Trophoblast cell (in vitro differentiated cells and primary cell): ENCODE data around the gene DMXL1.
"Not testable (repeated sequence)": the region's sequence is repeated elsewhere in the genome, so short reads cannot be mapped to it uniquely, and the experiment has no call there.

Experiments
- DNase-seq, 2 donors: peaks; one replicate each; pipeline ENCODE4 v3.0.0-alpha.2; 2016
- H2AFZ ChIP-seq: 2 replicates; pipeline ENCODE4 v1.6.1; 2013; ENCODE audit warnings: low read length, moderate library complexity, mild to moderate bottlenecking; ENCODE audit not compliant: insufficient read depth, poor library complexity
- H2AK5ac ChIP-seq: 2 replicates; pipeline ENCODE4 v1.6.1; 2013; ENCODE audit warnings: mild to moderate bottlenecking, low read length
- H2BK120ac ChIP-seq: 2 replicates; pipeline ENCODE4 v1.6.1; 2013; ENCODE audit warnings: low read length, mild to moderate bottlenecking, moderate library complexity; ENCODE audit not compliant: insufficient read depth, poor library complexity
- H2BK12ac ChIP-seq: 2 replicates; pipeline ENCODE4 v1.6.1; 2013; ENCODE audit warnings: mild to moderate bottlenecking, low read length, moderate library complexity
- H2BK5ac ChIP-seq: 2 replicates; pipeline ENCODE4 v1.6.1; 2013; ENCODE audit warnings: low read length, low read depth, moderate library complexity, mild to moderate bottlenecking; ENCODE audit not compliant: poor library complexity
- H3K14ac ChIP-seq: 2 replicates; pipeline ENCODE4 v1.6.1; 2013; ENCODE audit warnings: mild to moderate bottlenecking, low read length
- H3K18ac ChIP-seq: 2 replicates; pipeline ENCODE4 v1.6.1; 2013; ENCODE audit warnings: mild to moderate bottlenecking, low read length
- H3K23ac ChIP-seq: 2 replicates; pipeline ENCODE4 v1.6.1; 2013; ENCODE audit warnings: low read length
- H3K27ac ChIP-seq: 2 replicates; pipeline ENCODE4 v1.5.1; 2013; ENCODE audit warnings: low read depth, mild to moderate bottlenecking, inconsistent platforms, low read length, moderate library complexity
- H3K27me3 ChIP-seq: 2 replicates; pipeline ENCODE4 v1.6.1; 2013; ENCODE audit warnings: inconsistent platforms, mild to moderate bottlenecking, low read length, moderate library complexity; ENCODE audit not compliant: insufficient read depth
- H3K36me3 ChIP-seq, 2 experiments: 1 replicate in 1 of 2; 2 replicates in 1 of 2; pipeline ENCODE4 v1.6.1; 2013; ENCODE audit warnings: low read length in 2 of 2, mild to moderate bottlenecking in 2 of 2, moderate library complexity in 1 of 2; ENCODE audit not compliant: insufficient read depth in 2 of 2, control insufficient read depth in 1 of 2
- H3K4ac ChIP-seq: 2 replicates; pipeline ENCODE4 v1.6.1; 2013; ENCODE audit warnings: low read depth, mild to moderate bottlenecking, low read length, moderate library complexity
- H3K4me1 ChIP-seq, 2 experiments: 1 replicate in 1 of 2; 2 replicates in 1 of 2; pipeline ENCODE4 v1.6.1; 2013; ENCODE audit warnings: low read length in 2 of 2, mild to moderate bottlenecking in 2 of 2, moderate library complexity in 1 of 2; ENCODE audit not compliant: insufficient read depth in 2 of 2, control insufficient read depth in 1 of 2
- H3K4me2 ChIP-seq: 2 replicates; pipeline ENCODE4 v1.6.1; 2013; ENCODE audit warnings: inconsistent platforms, mild to moderate bottlenecking, low read length, moderate library complexity
- H3K4me3 ChIP-seq: 2 replicates; pipeline ENCODE4 v1.5.1; 2013; ENCODE audit warnings: mild to moderate bottlenecking, low read depth, low read length, inconsistent platforms
- H3K79me1 ChIP-seq: one replicate; pipeline ENCODE4 v1.6.1; 2013; ENCODE audit warnings: low read length
- H3K79me2 ChIP-seq: 2 replicates; pipeline ENCODE4 v1.6.1; 2013; ENCODE audit warnings: low read length, mild to moderate bottlenecking; ENCODE audit not compliant: control insufficient read depth, insufficient read depth, poor library complexity
- H3K9ac ChIP-seq: 2 replicates; pipeline ENCODE4 v1.6.1; 2013; ENCODE audit warnings: mild to moderate bottlenecking, low read length
- H3K9me3 ChIP-seq: 2 replicates; pipeline ENCODE4 v1.6.1; 2013; ENCODE audit warnings: low read depth, mild to moderate bottlenecking, control low read depth, inconsistent platforms, low read length; ENCODE audit not compliant: insufficient read depth
- H4K12ac ChIP-seq: 2 replicates; pipeline ENCODE4 v1.6.1; 2013; ENCODE audit warnings: low read depth, mild to moderate bottlenecking, low read length, moderate library complexity
- H4K8ac ChIP-seq: 2 replicates; pipeline ENCODE4 v1.6.1; 2013; ENCODE audit warnings: low read depth, mild to moderate bottlenecking, low read length, moderate library complexity
- H4K91ac ChIP-seq: one replicate; pipeline ENCODE4 v1.6.1; 2013; ENCODE audit warnings: low read depth, mild to moderate bottlenecking, low read length, moderate library complexity
- WGBS: extraction: QIAGEN DNeasy Blood & Tissue Kit; methylation state at CpG from one replicate; pipeline ENCODE4 v1.1.7; 2013; ENCODE audit warnings: missing lambda C conversion rate; ENCODE audit not compliant: insufficient read length, insufficient coverage; ENCODE audit errors: extremely low coverage; 5-methylcytosine and 5-hydroxymethylcytosine counted together

DMXL1 gene

GRCh38 chr5:119117237-119117636 lies 46.4 kb downstream of the DMXL1 start:
- no peak overlapping the region for H2BK12ac ChIP-seq
- WGBS, result no CpG with 5 or more reads among the region's 2 CpGs
- H2AK5ac ChIP-seq, result no peak overlapping the region

GRCh38 chr5:119118000-119118399 lies 47.1 kb downstream of the DMXL1 start:
- Histone ChIP-seq H2AFZ (no peak overlapping the region), H4K8ac (no peak overlapping the region), H3K4me2 (no peak overlapping the region), H3K79me1 (no peaks in the 10 kb centered on the region), H2BK120ac (no peak overlapping the region), H4K12ac (no peak overlapping the region), H4K91ac (no peak overlapping the region), H3K14ac (no peak overlapping the region), H3K36me3 (peaks cover 2 to 3% of the 10 kb centered on the region in 2 experiments), H3K4me1 (no peaks in the 10 kb centered on the region), H3K79me2 (no peaks in the 10 kb centered on the region), H3K18ac (no peak overlapping the region), H2BK5ac (no peak overlapping the region), H3K23ac (no peak overlapping the region), H3K9me3 (no peaks in the 10 kb centered on the region), H3K27ac (no peak overlapping the region), H2BK12ac (no peak overlapping the region), H3K9ac (no peak overlapping the region), H3K4ac (no peak overlapping the region), H3K4me3 (no peak overlapping the region), H3K27me3 (no peaks in the 10 kb centered on the region), H2AK5ac (no peak overlapping the region)
- no peak for DNase-seq

More at GRCh38 chr5:119117237-119117636, 46.4 kb downstream of the DMXL1 start:
- H3K79me2 ChIP-seq, result no peaks in the 10 kb centered on the region
- no peak for DNase-seq
- no peak overlapping the region for H3K14ac ChIP-seq
- no peak overlapping the region for H3K4me2 ChIP-seq
- H3K4me3 ChIP-seq, result no peak overlapping the region
- no peaks in the 10 kb centered on the region for H3K9me3 ChIP-seq
- H3K79me1 ChIP-seq, result no peaks in the 10 kb centered on the region
- H4K12ac ChIP-seq, result no peak overlapping the region
- no peak overlapping the region for H3K27ac ChIP-seq
- no peak overlapping the region for H3K18ac ChIP-seq
- H3K9ac ChIP-seq, result no peak overlapping the region
- no peaks in the 10 kb centered on the region for H3K27me3 ChIP-seq
- H3K4me1 ChIP-seq, result no peaks in the 10 kb centered on the region
- no peak overlapping the region for H3K4ac ChIP-seq
- H4K8ac ChIP-seq, result no peak overlapping the region
- no peak overlapping the region for H3K23ac ChIP-seq
- no peak overlapping the region for H2AFZ ChIP-seq
- H4K91ac ChIP-seq, result no peak overlapping the region
- H2BK5ac ChIP-seq, result no peak overlapping the region
- H2BK120ac ChIP-seq, result no peak overlapping the region
- H3K36me3 ChIP-seq, result peaks cover 2 to 3% of the 10 kb centered on the region in 2 experiments

GRCh38 chr5:119120893-119121292 lies 50.0 kb downstream of the DMXL1 start:
- DNase-seq, result no peak
- H3K79me1 ChIP-seq, result no peaks in the 10 kb centered on the region
- H3K9me3 ChIP-seq, result no peaks in the 10 kb centered on the region
- H3K4ac ChIP-seq, result no peak overlapping the region
- no peak overlapping the region for H3K9ac ChIP-seq
- no peak overlapping the region for H3K4me3 ChIP-seq
- H3K79me2 ChIP-seq, result no peaks in the 10 kb centered on the region
- no peak overlapping the region for H3K18ac ChIP-seq
- no peak overlapping the region for H3K27ac ChIP-seq
- H2BK120ac ChIP-seq, result no peak overlapping the region
- whole genome bisulfite sequencing, result no CpG with 5 or more reads among the region's 4 CpGs
- H3K23ac ChIP-seq, result no peak overlapping the region
- no peak overlapping the region for H2AFZ ChIP-seq
- no peak overlapping the region for H4K8ac ChIP-seq
- H3K4me2 ChIP-seq, result no peak overlapping the region
- H3K36me3 ChIP-seq, result peaks cover 2 to 3% of the 10 kb centered on the region in 2 experiments
- H2BK5ac ChIP-seq, result no peak overlapping the region
- H3K27me3 ChIP-seq, result no peaks in the 10 kb centered on the region
- H4K12ac ChIP-seq, result no peak overlapping the region
- H3K14ac ChIP-seq, result no peak overlapping the region
- no peak overlapping the region for H2AK5ac ChIP-seq
- no peak overlapping the region for H4K91ac ChIP-seq
- H2BK12ac ChIP-seq, result no peak overlapping the region
- H3K4me1 ChIP-seq, result no peaks in the 10 kb centered on the region

GRCh38 chr5:119122474-119122873 lies 51.6 kb downstream of the DMXL1 start:
- not testable (repeated sequence) for H2AFZ ChIP-seq, H4K91ac ChIP-seq, H3K27me3 ChIP-seq, H3K18ac ChIP-seq, H3K79me2 ChIP-seq, H2AK5ac ChIP-seq, H3K23ac ChIP-seq, H2BK12ac ChIP-seq, H3K36me3 ChIP-seq, H3K9me3 ChIP-seq, H3K27ac ChIP-seq, H3K4ac ChIP-seq, H3K4me3 ChIP-seq, H3K4me2 ChIP-seq, H3K9ac ChIP-seq, H3K14ac ChIP-seq, H4K8ac ChIP-seq, H2BK120ac ChIP-seq, H3K4me1 ChIP-seq, H4K12ac ChIP-seq, H3K79me1 ChIP-seq, H2BK5ac ChIP-seq, DNase-seq
- no CpG with 5 or more reads among the region's 27 CpGs for WGBS
